Fibroblast of lung (primary cell): ENCODE results near the gene MARVELD3.

Experiments used
- EZH2 ChIP-seq: IDR thresholded peaks from 2 replicates; pipeline ENCODE4 v1.5.1; 2012; ENCODE audit warnings: low read length, control low read depth, mild to moderate bottlenecking; ENCODE audit errors: missing control alignments
- TF ChIP-seq, protein P1 (sequence below), 2 donors: IDR thresholded peaks in 1 of 2; conservative IDR thresholded peaks in 1 of 2; 1 replicate in 1 of 2; 2 replicates in 1 of 2; pipeline ENCODE4 v1.5.1; 2011 to 2012; ENCODE audit warnings: low read length in 2 of 2, control low read depth in 1 of 2, inconsistent platforms in 1 of 2, low read depth in 1 of 2, mild to moderate bottlenecking in 1 of 2

DNA sequence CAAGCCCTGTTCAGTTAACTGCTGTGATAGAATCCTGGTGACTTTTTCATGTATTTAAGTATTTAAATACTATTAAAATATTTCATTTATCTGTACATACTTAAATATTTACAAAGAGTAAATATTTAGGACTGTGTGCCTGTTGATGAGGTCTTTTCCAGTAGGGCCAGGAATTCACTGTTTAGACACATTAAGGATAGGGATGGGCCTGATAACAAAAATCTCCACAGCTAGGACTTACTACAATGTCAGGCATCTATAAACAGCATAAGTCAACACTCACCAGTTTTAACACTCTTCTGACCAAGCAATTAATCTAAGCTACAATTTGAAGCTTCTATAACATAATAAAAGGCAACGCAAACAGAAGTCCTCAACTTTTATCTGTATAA lies 47.6 kb downstream of the MARVELD3 start:
- TF ChIP-seq, protein P1, sequence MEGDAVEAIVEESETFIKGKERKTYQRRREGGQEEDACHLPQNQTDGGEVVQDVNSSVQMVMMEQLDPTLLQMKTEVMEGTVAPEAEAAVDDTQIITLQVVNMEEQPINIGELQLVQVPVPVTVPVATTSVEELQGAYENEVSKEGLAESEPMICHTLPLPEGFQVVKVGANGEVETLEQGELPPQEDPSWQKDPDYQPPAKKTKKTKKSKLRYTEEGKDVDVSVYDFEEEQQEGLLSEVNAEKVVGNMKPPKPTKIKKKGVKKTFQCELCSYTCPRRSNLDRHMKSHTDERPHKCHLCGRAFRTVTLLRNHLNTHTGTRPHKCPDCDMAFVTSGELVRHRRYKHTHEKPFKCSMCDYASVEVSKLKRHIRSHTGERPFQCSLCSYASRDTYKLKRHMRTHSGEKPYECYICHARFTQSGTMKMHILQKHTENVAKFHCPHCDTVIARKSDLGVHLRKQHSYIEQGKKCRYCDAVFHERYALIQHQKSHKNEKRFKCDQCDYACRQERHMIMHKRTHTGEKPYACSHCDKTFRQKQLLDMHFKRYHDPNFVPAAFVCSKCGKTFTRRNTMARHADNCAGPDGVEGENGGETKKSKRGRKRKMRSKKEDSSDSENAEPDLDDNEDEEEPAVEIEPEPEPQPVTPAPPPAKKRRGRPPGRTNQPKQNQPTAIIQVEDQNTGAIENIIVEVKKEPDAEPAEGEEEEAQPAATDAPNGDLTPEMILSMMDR (conservative IDR thresholded peaks at IDR 0.05 in 1 of 2, IDR thresholded peaks at IDR 0.05 in 1 of 2; ENCODE audit: low read depth in 1 of 2, low read length in 2 of 2) = no peak
- no peak for TF ChIP-seq EZH2
